Measurements from ENCODE around the gene SLC24A3.

DNA sequence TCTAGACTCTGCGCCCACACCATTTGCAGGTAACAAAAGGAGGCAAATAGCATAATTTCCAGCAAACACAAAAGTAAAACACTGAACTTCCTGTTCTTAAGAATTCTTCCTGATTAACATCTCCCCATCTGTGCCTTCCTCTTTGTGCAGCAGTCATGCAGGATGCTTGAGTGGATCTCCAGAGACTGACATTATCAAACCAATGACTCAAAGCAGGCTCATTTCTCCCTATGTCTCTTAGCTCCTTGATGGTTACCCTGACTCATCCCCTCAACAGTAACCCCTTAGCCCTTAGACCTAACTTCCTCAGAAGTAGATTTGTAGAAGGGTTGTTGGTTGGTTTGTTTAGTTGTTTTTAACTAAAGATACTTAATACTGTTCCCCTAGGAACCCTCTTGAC lies 408.6 kb downstream of the SLC24A3 start:
- TF ChIP-seq, protein P1, sequence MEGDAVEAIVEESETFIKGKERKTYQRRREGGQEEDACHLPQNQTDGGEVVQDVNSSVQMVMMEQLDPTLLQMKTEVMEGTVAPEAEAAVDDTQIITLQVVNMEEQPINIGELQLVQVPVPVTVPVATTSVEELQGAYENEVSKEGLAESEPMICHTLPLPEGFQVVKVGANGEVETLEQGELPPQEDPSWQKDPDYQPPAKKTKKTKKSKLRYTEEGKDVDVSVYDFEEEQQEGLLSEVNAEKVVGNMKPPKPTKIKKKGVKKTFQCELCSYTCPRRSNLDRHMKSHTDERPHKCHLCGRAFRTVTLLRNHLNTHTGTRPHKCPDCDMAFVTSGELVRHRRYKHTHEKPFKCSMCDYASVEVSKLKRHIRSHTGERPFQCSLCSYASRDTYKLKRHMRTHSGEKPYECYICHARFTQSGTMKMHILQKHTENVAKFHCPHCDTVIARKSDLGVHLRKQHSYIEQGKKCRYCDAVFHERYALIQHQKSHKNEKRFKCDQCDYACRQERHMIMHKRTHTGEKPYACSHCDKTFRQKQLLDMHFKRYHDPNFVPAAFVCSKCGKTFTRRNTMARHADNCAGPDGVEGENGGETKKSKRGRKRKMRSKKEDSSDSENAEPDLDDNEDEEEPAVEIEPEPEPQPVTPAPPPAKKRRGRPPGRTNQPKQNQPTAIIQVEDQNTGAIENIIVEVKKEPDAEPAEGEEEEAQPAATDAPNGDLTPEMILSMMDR (IDR thresholded peaks at IDR 0.05), result no peak
- TF ChIP-seq EP300 (IDR thresholded peaks at IDR 0.05), result no peak
